Smooth muscle cell of the brain vasculature (primary cell): Measurements from ENCODE around the gene RXFP3.

Source experiments
- DNase-seq: peaks from one replicate; pipeline ENCODE4 v3.0.0-alpha.2; 2012; ENCODE audit warnings: low read depth, low spot score

The RXFP3 gene

DNA sequence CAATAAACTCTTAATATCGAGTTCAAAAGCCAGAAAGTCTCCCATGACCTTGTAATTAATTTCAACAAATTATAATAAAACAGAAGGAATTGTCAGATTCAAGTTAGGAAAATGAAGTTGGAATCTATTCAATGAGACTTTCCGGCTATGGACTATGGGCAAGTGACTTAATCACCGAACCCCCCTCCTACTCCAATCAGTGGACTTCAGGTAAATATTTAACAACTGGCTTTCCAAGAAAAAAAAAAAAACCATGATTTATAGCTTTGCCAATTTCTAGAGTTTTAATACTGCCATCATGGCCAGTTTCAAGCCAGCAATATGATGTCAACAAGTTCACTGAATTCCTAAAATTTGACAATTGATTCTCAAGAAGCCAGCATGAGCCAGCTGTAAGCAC, 43.8 kb downstream of the RXFP3 start:
- no peak for DNase-seq

DNA sequence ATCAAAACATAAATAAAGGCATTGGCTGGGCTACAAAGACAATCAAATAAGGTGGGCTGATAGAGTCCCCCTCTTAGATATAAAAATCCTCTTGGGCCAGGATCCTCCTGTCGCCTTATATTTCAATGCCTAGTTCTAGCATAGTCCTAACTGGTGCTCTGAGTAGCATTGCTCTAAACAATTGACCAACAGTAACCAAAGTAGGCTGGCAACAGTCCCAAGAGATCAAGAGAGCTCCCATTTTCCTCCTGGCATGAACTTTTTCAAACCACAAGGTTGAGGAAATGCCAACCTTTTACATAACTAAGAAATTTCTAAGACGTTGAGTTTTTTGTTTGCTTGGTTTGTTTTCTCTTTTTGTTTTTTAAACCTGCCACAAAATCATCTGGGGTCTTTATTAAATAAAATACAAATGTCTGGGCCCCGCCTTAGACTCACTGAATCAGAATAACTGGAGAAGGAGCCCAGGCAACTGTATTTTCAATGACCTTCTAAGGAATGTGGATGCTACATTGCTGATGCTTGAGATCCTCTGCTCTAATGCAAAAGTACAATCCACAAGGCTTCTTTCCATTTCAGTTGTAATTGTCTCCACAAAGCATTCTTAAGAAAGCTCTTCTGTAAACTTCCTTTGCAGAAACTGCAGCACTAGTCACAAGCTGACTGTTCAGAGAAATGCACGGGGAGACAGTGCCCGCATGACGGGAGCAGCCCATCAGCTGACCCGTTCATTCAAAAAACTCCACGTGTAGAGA, 45.4 kb downstream of the RXFP3 start:
- no peak for DNase-seq

DNA sequence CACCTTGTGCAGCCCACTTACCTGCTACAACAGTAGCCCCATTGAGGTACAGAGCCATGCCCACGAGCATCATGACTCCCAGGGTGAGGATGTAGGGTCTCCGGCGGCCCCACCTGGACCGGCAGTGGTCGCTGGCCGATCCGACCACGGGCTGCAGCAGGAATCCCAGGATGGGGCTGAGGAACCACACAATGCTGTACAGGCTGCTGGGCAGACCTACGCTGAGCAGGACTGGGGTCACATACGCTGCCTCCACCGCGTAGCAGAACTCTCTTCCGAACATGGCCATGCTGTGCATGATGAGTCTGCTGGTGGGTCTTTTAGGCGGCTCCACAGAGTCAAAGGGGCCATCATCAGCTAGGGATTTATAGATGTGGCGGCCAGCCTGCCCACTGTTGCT, 48.0 kb downstream of the RXFP3 start:
- no peak for DNase-seq

DNA sequence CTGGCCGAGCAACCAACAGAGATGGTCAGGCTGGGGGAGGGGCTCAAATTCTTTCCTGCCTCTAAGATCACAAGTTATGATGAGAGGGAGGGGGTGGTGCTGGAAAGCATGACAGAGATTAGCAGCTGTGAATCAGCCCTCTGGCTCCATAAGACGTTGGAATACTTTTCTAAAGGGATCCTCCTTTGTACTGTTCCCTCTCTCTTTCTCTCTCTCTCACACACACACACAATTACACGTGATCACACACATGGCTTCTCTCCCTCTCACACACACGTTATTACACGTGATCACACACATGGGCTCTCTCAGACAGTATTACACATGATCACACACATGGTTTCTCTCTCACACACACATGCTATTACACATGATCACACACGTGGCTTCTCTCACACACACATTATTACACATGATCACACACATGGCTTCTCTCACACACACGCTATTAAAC, 48.5 kb downstream of the RXFP3 start, which contains the start of gene SLC45A2:
SLC45A2 (minus strand) TSS at position 23 of the 454 bp plus-strand sequence. CDS start 110 bp downstream, outside the sequence.
- DNase-seq: no peak

DNA sequence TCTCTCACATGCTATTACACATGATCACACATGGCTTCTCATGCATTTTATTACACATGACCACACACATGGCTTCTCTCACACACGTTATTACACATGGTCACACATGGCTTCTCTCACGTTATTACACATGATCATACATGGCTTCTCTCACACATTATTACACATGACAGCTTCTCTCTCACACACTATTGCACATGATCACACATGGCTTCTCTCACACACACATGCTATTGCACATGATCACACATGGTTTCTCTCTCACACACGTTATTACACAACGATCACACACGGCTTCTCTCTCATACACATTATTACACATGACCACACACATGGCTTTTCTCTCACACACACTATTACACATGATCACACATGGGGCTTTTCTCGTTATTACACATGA, 49.3 kb downstream of the RXFP3 start:
- no peak for DNase-seq
